Right lung (tissue), 5 donors: ENCODE data around the gene FAM98C. TPM values are rescaled to one million over a fixed set of nuclear protein-coding genes. Genes with fewer than 3 reads are reported as not detected.
"Not testable (repeated sequence)": the region's sequence is repeated elsewhere in the genome, so short reads cannot be mapped to it uniquely, and the experiment has no call there.

Experiments used
- DNase-seq, 2 donors: peaks; one replicate each; pipeline ENCODE4 v3.0.0-alpha.2; 2013
- polyA plus RNA-seq, 5 donors: library from polyadenylated mRNA; unstranded; fragments of 120-200 nt; gene quantifications; one replicate each; pipeline versions ENCODE4 v1.2.1 to v1.2.3, GENCODE V29; 2013; ENCODE audit warnings: inconsistent platforms in 1 of 5, low replicate concordance in 1 of 5; ENCODE audit not compliant: insufficient read length in 5 of 5, insufficient read depth in 1 of 5

The FAM98C gene
- polyA plus RNA-seq, 5 donors: 15.1 to 22.6 (median 19.1) TPM

DNA sequence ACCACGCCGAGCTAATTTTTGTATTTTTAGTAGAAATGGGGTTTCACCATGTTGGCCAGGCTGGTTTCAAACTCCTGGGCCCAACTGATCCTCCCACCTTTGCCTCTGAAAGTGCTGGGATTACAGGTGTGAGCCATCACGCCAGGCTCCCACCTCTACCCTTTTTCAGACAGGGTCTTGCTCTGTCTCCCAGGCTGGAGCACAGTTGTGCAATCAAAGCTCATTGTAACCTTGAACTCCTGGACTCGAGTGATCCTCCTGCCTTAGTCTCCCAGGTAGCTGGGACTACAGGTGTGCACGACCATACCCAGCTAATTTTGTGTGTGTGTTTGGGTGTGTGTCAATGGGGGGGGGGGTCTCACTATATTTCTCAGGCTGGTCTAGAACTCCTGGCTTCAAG lies 21.4 kb downstream of the FAM98C start:
- no peak for DNase-seq

DNA sequence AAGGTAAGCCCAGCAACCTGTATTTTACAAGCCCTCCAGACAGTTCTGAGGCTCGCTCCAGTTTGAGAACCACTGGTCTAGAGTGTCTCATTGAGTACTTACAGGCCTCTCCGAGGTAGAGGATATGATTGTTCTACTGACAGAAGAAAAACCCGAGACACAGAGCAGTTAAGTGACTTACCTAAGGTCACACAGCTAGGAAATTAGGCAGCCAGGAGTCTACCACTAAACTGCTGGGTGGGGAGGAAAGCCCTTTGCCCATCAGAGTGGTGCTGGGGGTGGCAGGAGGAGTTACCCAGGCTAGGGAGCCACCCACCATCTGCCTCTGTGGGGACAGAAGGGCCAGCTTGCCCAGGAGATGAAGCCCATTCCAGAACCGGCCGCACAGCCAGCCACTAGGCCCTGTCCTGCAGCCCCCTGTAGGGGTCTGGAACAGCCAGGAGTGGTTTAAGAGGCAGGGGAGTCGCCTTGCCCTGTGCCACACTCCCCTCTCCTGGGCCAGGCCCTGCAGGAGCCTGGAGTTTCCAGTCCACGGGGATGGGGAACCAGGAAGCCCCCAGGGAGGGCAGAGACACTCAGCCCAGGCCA lies 22.4 kb downstream of the FAM98C start:
- DNase-seq: no peak

DNA sequence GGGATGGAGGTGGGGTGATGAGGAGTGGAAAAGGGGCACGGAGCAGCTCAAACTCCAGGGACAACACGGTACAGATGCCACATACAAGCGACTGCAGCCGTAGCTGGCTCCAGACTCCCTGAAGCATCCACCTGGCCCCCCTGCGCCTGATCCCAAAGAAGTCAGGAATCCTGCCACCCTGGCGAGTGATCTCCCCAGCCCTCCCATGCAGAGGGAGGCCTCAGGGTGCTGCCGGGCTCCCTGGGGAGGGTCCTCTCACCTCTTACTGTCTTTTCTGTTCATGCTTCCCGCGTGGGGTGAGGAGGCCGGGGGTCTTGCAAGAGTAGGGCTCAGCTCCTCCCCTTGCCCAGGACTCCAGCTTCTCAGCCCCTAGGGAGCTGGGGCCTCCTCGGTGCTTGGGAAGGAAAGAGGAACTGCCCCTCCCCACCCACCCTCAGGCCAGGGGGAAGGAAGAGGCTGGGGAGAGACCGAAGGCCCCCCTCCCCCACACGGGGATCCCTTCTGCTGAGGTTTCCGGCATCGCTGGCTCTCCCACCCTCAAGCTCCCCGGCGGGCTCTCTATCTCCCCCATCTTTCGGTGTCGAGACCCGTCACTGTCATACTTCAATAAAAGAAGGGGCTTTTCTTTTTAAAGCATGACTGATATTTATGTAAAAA lies 23.0 kb downstream of the FAM98C start, which contains the start of gene RASGRP4:
Gene RASGRP4, minus strand, starts transcription at position 410 of the 657 bp plus-strand sequence. Its CDS starts 128 bp downstream, at position 282.
- no peak for DNase-seq

DNA sequence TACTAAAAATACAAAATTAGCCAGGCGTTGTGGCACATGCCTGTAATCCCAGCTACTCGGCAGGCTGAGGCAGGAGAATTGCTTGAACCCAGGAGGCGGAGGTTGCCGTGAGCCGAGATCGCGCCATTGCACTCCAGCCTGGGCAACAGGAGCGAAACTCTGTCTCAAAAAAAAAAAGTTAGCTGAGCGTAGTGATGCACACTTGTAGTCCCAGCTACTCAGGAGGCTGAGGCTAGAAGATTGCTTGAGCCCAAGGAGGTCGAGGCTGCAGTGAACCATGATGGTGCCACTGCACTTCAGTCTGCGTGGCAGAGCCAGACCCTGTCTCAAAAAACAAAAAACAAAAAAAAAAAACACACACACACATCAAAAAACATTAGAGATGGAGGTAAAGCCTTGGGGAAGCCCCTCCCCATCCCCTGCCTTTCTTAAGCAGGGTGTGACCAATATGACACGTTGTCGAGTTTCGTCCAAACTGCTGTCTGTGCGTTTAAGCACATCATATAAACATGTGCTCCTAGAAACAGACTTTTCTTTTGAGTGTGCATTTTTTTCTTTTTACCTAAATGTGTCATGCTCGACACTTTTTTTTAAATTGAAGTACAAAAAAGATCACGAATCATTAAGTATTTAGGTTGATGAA lies 24.3 kb downstream of the FAM98C start:
- DNase-seq: not testable (repeated sequence)

DNA sequence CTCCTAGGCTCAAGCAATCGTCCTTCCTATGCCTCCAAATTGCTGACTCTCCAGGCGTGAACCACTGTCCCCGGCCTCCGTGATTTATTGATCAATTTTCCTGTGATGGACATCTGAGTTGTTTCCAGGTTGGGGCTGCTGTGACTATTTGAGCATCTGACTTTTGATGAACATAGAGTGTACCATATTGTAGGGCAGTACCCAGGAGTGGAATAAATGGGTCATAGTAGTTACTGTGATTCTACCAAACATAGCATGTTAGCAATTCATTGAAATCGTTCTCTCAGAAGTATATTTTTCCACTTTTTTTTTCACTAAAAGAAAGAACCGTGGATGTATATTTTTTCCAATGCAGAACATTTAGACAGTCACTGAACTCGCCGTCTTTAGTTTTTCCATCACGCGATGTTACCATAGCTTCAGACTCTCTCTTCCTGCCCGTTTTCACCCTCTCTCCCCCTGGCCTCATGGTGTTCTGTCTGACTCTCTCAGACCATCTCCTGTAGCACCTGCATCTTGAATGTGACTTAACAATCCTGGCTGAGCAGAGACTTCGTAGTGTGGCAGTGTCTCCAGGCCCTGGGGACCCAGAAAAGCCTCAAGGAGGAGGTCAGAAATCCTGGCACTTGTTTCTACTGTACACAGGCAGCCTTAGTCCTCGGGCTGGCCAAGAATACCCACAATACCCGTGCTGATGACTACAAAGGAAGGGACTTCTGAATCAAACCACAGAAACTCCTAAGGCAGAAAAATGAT lies 26.3 kb downstream of the FAM98C start:
- DNase-seq: no peak

DNA sequence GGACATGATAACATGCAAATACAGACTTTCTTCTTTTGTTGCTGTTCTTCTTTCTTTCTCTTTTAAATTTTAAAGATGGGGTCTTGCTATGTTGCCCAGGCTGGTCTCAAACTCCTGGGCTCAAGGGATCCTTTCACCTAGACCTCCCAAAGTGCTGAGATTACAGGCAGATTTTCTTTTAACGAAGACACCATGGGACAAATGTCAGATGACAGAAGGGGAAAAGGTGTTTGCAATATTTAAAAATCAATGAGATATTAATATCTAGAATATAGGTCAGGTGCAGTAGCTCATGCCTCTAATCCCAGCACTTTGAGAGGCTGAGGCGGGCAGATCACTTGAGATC lies 26.9 kb downstream of the FAM98C start:
- no peak for DNase-seq

DNA sequence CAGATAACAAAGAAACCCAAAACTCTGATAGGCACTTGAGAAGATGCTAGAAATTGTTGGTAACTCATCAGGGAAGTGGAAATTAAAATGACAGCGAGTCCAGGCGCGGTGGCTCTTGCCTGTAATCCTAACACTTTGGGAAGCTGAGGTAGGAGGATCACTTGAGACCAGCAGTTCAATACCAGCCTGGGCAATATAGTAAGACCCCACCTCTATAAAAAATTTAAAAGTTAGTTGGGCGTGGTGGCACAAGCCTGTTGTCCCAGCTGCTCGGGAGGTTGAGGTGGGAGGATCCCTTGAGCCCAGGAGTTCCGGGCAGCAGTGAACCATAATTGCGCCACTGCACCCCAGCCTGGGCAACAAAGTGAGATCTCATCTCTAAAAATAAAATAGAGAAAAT lies 28.0 kb downstream of the FAM98C start:
- DNase-seq: no peak

DNA sequence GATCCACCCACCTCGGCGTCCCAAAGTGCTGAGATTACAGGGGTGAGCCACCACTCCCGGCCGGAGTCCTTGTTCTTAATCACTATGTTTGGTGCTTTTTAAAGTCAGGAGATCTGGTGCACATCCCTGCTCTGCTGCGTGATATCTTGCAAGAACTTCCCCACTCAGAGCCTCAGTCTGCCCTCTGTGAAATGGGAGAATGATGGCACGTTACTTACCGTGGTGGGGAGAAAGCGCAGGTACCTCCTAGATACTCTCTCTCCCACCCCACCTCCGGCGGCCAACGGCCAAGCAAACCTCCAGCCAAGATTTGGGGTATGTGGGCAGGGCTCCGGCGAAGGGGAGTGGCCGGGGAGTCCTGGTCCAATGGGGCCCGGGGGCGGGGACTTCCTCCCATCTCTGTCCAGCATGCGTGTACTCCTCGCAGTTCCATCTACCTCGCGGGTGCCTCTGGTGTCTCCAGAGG lies 30.4 kb downstream of the FAM98C start, which contains the start of gene RYR1:
Gene RYR1, plus strand, starts transcription at position 424 of the 466 bp plus-strand sequence. CDS start 139 bp downstream, outside the sequence.
- no peak for DNase-seq

DNA sequence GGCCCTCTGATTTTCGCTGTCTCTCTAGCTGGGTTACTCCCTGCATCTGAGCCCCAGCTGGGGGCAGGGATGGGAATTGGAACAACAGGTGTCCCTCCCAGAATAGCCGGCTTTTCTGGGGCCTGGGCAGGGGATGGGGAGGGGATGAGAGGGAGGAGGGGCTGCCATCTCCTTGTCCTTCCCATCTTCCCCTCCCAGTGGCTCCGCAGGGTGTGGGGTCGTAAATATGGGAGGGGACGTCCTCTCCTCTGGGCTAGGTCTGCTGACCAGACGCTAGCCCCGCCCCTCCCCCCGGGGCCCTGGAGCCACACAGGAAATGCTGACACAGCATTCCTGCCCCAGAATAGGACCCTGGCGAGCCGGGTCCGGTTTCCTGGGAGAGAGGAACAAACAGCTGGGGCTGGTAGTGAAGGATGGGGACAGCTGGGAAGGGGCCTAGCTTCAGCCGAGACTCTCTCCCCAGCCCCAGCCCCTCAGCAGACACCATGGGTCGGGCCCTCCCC lies 31.7 kb downstream of the FAM98C start:
- no peak for DNase-seq

DNA sequence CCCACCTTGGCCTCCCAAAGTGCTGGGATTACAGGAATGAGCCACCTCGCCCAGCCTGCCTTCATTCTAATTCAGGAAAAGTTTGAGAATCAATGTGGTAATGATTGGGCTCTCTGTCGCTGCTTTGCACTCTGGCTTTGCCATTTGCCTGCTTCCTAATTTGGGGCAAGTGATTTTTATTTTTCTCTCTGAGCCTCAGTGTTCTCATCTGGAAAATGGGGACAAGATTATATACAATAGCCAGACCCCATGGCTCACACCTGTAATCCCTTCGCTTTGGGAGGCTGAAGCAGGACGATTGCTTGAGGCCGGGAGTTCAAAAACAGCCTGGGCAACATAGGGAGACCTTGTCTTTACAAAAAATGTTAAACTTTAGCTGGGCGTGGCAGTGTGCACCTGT lies 34.4 kb downstream of the FAM98C start:
- no peak for DNase-seq

DNA sequence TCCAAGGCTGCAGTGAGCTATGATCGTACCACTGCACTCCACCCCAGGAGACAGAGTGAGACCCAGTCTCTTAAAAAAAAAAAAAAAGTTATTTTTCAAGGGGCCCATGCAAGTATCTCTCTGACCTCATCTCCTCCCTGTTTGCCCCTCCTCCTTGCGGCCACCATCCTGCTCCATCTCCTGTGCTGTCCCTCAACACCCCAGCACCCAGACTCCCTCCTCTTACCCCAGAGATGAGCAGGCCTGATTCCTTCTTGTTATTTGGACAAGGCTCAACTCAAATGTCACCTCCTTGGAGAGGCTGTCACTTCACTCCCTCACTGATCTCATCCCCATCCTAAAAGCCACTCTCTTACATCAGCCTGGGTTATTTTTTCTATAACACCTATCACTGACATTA lies 35.0 kb downstream of the FAM98C start:
- no peak for DNase-seq

DNA sequence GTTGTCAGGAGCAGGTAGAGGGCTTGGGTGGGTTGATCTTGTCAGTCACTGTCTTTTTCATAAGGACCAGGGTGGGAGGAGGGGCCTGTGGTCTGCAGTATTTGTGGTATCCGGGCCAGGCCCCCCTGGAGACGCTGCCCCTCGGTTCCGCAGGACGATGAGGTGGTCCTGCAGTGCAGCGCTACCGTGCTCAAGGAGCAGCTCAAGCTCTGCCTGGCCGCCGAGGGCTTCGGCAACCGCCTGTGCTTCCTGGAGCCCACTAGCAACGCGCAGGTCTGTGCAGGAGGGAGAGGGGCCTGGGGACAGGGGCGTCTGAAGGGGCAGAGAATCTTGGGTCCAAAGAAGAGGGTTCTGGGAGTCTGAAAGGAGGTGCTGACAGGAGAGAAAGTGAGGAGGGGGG lies 37.7 kb downstream of the FAM98C start:
- DNase-seq: no peak

DNA sequence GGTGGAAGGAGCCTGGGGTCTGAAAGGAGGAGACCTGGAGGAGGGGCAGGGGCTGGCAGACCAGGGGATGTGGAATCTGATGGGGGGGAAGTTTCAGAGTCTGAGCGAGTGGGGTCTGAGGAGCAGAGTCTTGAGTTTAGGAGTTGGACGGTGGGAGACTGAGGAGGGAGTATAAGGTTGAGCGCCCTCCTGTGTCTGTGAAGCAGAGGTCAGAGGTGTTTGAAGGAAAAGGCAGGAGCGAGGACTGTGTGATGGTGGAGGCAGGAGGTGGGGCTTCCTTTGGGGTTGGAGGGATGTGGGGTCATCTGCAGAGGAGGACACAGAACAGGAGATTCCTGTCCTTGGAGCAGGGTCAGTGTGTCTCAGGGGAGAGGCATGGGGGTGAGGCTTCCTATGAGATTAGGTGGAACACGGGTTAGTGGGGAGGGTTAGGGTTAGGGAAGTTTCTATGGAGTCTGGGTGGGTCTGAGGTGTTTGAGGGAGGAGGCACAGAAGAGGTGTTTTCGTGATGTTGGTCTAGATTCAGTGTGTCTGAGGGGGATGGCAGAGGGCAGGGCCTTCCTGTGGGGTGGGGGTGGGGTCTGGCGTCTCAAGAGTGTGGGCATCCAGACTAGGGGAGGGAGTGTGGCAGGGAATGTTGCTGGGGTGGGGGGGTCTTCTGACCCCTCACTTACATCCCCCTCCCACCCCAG lies 38.9 kb downstream of the FAM98C start:
- DNase-seq: no peak

DNA sequence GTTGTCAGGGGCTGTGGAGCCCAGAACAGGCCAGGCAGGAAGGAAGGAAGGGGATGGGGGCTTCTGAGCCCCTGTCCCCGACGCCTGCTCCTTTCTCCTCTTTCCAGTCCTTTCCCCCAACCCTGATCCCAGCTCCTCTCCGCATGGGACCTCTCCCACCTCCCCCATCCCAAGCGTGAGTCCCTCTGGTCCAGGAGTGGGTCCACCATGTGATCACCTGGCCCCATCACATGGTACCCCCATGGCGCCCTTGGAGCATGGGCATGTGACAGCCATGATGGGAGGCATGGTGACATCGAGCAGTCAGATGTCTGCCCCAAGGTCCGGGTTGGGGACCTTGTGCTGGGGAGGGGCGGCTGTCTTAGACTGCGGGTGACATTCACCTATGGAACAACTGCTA lies 39.8 kb downstream of the FAM98C start:
- no peak for DNase-seq

DNA sequence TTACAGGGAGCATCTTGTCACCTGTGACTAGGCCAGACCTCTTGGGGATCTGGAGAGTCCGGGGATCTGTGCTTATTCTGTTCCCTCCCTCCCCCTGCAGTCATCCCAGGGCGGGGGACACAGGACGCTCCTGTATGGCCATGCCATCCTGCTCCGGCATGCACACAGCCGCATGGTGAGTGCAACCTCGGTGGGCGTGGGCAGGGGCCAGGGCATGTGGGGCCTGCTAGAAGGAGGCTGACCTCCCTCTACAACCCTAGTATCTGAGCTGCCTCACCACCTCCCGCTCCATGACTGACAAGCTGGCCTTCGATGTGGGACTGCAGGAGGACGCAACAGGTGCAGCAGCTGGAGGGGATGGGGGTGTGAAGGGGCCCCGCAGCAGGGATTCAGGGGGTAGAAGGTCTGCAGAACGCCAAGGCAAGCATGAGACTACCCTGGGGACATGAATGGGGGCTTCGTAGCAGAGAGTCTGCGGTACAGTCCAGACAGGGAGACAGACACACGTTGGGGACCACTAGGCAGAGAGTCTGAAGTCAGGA lies 40.6 kb downstream of the FAM98C start:
- no peak for DNase-seq

DNA sequence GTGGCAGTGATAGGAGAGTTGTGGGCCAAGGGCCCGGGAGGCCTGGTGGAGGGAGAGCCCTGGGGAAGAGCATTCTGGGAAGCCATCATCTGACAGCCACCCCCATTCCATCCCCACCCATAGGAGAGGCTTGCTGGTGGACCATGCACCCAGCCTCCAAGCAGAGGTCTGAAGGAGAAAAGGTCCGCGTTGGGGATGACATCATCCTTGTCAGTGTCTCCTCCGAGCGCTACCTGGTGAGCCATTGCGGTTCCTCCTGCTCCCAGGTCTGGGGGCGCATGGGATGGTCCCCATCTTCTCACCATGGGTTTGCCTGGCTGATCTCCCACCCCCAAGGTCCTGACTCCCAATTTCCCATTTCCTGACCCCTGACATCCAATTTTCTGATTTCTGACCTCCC lies 41.1 kb downstream of the FAM98C start:
- no peak for DNase-seq

DNA sequence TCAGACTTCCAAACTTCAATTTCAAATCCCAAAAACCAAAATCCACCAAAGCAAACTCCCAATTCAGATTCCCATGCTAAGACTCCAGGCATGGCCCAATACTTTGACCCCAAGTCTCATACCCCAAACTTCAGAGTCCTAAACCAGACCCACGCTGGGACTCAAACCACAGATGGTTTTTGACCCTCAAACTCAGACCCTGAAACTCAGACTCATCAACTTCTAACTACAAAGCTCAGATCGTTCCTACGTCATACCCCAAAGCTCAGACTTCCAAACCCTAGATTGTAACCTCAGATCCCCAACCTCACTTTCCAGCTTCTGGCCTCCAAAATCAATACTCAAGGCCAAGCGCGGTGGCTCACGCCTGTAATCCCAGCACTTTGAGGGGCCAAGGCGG lies 42.5 kb downstream of the FAM98C start:
- DNase-seq: no peak

DNA sequence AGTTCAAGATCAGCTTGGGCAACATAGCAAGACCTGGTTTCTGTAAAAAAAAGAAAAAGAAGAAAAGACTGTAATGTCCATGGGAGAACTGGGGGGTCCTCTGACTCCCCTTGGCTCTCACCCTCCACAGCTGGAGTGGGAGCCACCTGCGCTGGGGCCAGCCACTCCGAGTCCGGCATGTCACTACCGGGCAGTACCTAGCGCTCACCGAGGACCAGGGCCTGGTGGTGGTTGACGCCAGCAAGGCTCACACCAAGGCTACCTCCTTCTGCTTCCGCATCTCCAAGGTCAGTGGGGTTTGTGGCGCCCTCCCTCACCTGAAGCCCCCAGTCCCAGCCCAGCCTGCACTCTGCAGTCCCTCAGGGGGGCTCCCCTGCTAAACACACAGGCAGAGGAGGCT lies 45.3 kb downstream of the FAM98C start:
- no peak for DNase-seq

DNA sequence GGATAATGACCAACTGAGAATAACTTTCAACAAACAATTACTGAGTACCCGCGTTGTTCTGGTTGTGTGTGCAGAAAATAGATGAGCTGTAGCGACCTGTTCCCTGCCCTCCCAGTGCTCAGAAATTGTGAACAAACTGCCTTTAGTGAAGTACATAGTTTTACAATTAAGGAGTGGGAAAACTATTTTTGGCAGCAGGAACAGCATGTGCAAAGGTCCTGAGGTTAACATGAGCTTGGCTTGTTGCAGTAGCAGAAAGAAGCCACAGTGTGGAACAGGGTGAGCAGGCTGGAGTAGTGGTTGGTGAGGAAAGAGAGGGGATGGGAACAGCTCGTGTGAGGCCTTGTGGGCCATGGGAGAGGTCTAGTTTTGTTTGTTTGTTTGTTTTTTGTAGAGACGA lies 46.6 kb downstream of the FAM98C start:
- DNase-seq: no peak

DNA sequence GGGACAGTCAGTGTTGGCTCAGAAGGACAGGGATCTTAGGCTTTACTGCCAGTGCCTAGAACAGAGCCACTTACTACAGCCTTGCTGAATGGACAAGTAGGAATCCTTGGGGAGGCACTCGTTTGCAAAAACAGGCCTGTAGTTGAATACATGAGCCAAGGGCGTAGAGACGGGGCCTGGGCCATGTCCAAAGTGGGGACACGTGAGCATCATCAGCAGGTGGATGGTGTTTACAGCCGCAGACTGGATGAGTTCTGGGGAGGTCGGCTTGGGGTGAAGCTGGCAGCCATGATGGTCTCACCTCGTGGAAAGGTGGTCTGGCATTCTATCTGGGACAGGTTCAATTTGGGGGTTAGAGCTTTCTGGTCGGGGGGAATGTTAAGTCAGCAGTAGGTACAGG lies 48.1 kb downstream of the FAM98C start:
- no peak for DNase-seq

DNA sequence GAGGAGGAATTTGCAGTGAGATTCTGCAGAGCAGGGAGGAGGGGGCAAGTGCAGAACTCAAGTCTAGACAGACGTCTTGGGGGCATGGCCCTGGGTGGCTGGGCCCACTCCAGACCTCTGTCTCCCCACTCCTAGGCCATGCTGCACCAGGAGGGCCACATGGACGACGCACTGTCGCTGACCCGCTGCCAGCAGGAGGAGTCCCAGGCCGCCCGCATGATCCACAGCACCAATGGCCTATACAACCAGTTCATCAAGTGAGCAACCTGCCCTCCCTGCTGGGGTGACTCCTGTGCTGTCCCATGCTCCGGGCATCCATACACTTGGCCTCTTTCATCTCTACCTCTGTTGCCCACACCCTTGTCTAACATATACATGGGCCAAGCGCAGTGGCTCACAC lies 48.7 kb downstream of the FAM98C start:
- no peak for DNase-seq
